ENCODE data around the gene LEPR.
"Not testable (repeated sequence)": the region's sequence is repeated elsewhere in the genome, so short reads cannot be mapped to it uniquely, and the experiment has no call there.

Gene LEPR

DNA sequence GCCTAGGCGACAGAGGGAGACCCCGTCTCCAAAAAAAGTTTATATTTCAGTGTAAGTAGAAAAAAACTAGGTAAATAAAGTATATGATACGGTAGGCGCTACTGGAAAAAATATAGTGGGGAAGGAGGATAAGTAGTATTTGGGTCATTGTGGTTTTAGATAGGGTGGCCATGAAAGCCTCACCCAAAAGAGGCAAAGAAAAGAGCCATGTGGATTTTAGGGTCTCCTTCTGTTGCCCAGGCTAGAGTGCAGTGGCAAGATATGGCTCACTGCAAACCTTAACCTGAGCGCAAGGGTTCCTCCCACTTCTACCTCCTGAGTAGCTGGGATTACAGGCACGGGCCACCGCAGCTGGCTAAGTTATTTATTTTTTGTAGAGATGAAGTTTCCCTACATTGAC lies 17.1 kb downstream of the LEPR start:
- DNase-seq (ENCODE audit: low read depth, low spot score), result no peak

DNA sequence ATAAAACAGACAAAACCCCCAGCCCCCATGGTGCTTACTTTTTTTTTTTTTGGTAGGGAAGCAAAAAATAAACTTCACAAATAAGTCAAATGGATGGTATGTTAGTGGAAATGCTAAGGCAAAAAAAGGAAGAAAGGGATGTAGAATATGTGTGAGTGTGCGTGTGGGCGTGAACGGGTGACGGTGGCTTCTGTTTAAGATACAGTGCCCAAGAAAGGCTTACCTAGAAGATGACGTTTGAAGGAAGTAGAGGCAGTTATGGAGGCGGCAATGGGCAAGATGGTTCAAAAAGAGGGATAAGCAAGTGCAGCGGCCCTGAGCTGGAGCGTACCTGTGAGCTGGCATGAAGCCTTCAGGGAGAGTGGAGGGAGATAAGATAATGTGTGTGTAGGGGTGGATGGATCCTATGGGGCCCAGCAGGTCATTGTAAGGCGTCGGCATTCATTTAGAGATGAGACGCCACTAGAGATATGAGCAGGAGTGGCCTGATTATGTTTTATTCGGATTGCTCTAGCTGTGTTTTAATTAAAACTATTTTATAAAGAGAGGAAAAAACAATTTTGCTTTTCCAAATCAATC lies 19.9 kb downstream of the LEPR start:
- no peak for DNase-seq (ENCODE audit: low read depth, low spot score)

DNA sequence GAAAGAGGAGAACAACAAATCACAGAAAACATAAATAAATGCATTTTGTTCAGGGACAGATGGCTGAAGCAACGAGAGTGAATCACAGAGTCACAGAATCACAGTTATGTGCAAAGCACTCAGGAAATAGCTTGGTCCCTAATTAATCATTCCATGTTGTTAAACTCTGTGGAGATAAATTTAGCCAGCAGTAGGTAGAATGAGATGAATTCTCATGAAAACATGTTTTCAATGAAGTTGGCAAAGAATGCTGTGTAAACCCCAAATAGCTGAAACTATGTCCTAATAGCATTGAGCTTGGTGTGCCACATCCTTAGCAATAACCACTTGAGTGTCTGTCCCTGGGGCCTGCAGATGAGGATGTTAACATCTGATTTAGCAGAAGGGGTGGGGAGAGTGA lies 20.4 kb downstream of the LEPR start:
- no peak for DNase-seq (ENCODE audit: low read depth, low spot score)

DNA sequence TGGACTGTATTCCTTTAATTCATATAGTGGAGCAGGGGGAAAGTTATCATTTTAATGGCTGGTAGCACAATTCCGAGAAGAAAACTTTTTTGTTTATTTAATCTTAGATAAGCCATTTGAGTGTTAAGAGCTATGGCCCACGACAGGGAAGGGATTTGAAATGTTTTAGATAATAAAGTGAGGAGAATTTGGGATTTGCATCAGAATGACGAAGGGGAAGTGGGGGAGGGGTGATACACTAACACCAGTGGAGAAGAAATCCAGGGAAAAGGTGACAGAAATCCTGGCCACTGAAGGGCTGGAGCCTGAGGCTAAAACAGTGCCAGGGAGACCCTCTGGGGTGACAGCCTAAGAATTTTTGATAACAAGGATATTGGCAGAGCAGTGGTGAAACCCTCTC lies 21.0 kb downstream of the LEPR start:
- no peak for DNase-seq (ENCODE audit: low read depth, low spot score)

DNA sequence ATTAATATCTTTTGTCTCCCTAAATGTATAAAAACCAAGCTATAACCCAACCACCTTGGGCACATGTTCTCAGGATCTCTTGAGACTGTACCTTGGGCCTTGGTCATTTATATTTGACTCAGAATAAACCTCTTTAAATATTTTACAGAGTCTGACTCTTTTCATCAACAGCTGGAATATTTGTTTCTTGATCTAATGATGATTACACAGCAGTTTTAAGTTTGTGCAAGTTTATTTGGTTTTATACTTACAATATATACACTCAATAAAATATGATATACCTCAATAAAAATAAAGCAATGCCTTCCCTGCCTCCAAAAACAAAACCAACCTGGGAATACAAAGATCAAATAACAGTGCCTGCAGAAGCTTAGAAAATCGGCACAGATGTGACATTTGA lies 22.0 kb downstream of the LEPR start:
- DNase-seq (ENCODE audit: low read depth, low spot score), result no peak

DNA sequence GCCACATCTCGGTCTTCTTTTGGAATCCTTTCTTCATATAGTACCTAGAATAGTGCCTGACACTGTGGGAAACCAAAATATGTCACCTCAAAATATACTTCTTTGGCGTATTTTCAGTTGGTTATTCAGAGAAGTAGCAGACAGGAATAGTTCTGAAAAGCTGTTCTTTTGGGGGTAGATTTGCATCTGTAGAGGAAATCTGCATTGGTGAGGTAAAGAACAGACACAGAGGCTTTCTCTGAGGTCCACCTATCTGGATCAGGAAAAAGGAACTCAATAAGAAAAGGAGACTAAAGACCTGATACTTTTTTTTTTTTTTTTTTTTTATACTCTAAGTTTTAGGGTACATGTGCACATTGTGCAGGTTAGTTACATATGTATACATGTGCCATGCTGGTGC lies 23.2 kb downstream of the LEPR start:
- no peak for DNase-seq (ENCODE audit: low read depth, low spot score)

DNA sequence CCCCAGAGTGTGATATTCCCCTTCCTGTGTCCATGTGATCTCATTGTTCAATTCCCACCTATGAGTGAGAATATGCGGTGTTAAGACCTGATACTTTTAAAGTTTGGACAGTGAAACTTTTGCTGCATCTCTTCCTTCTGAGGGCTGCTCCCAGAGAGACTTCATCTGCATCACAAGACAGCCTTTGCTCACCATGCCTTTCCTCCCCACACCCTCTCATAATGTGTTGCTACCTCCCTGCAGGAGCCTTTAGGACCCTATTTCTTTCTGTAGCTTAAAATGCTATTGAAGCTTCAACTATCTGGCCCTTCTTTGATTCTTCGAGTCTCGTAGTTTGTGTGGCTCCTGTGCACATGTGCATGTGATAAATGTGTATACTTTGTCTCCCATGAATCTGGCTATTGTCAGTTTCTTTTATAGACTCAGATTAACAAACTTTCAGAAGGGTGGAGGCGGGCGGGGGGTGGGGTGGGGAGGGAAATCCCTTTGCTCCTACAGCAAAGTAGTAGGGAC lies 23.7 kb downstream of the LEPR start:
- DNase-seq (ENCODE audit: low read depth, low spot score), result no peak

DNA sequence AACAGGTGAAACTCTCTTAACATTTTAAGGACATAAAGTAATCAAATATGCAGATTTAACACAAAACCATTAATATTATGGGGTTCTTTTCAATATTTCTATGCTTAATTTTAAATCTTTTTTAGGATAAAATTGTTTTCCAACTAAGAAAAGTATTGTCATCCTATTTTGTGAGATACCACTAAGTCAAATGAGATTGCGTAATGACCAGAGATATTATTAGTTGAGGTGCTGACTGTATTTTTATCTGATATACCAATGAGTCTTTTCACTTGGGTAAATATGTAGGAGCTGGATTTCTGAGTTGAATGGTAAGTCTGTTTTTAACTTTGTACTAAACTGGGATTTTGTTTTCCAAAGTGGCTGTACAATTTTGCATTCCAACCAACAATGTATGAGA lies 25.4 kb downstream of the LEPR start:
- DNase-seq (ENCODE audit: low read depth, low spot score), result no peak

DNA sequence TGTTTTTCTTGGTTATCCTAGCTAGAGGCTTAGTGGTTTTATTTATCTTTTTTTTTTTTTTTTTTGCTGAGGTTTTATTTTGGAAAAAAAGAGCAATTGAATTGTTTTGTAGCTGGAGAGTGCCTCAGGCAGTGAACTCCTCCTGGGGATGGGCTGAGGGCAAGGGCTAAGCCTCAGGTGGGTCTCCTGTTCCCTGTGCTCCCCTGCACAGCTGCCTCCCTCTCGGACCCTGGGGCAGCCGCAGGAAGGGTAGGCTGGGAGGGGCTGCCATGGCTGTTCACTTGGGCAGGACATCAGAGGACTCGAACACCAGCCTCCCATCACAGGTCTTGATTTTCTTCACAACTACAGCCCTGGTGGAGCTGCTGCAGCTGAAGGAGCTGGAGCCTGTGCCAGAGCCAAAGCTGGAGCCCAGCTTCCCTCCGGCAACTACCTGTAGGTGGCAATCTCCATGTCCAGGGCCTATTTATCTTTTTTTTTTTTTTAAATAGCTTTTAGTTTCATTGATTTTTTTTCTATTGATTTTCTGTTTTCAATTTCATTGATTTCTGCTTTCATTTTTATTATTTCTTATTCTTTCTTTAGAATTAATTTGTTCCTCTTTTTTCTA lies 28.9 kb downstream of the LEPR start:
- DNase-seq (ENCODE audit: low read depth, low spot score), result no peak

DNA sequence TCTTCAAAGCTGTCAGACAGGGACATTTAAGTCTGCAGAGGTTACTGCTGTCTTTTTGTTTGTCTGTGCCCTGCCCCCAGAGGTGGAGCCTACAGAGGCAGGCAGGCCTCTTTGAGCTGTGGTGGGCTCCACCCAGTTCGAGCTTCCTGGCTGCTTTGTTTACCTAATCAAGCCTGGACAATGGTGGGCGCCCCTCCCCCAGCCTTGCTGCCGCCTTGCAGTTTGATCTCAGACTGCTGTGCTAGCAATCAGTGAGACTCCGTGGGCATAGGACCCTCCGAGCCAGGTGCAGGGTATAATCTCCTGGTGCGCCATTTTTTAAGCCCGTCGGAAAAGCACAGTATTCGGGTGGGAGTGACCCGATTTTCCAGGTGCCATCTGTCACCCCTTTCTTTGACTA lies 35.2 kb downstream of the LEPR start:
- not testable (repeated sequence) for DNase-seq (ENCODE audit: low read depth, low spot score)

DNA sequence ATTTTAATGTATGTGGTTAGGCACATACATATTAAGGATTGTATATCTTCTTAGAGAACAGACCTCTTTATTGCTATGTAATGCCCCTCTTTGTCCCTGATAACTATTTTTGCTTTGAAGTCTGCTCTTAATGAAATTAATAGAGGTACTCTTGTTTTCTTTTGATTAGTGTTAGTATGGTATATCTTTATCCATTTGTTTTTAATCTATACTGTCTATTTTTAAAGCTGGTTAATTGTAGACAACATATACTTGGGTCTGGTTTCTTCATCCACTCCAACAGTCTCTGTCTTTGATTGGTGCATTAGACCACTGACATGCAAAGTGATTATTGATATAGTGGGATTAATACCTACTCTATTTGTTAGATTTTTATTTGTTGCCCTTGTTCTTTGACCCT lies 36.0 kb downstream of the LEPR start:
- DNase-seq (ENCODE audit: low read depth, low spot score), result no peak

DNA sequence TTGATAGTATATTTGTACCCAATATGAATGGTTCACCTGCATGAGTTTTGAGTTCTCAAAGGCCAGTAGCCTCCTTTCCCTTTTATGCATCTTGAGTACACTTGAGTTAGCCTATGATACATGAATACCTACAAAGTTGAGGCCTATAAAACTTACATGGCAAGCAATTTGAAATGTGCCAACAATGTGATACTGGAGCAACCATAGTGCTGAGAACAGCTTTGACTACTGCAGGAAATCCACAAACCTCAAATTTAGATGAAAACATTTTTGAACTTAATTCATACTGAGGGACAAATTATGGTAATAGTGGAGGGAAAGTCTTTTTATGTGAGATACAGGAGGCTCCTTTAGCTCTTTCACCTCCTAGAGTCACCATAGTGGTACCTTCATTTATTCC lies 37.4 kb downstream of the LEPR start:
- no peak for DNase-seq (ENCODE audit: low read depth, low spot score)

DNA sequence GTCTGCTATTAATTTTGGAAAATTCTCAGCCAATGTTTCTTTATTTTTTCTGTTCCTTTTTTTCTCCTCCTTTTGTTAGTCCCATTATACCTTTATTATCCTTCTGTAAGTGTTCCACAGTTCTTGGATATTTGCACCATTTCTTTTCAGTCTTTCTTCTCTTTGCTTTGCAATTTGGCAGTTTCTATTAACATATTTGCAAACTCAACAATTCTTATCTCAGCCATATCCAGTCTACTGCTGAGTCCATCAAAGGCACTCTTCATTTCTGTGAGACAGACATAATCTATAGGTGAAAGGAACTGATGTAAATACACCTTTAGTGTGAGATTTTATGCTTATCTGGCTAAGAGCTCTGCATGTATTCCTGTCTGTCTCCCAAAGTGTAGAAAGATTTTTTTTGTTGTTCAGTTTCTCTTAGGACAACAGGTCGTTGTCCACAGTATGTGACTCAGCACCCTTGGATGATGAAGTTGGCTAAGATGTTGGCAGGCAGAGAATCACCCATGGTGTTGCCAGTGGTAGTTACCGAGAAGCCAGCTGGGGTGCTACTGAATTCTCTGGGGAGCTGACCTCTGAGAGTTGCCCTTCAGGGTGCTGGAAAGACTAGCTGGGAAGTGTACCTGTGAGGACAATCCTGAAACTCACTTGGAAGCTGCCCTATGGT lies 38.4 kb downstream of the LEPR start:
- DNase-seq (ENCODE audit: low read depth, low spot score), result no peak

DNA sequence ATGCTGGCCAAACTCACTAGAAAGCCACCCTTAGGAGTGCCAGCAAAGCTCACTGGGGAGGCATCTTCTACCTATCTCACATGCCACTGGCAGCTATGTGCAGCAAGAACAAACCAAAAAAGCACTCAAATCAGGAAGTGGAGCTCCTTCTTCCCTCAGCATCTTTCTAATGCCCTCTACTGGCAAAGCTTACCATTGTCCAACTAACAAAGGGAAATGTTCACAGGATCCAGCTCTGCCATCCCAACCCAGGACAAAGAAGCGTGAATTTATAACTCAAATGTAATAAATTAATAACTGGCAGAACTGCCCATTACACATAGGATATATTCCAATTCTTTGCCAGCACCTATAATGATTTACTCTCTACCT lies 38.9 kb downstream of the LEPR start:
- no peak for DNase-seq (ENCODE audit: low read depth, low spot score)

DNA sequence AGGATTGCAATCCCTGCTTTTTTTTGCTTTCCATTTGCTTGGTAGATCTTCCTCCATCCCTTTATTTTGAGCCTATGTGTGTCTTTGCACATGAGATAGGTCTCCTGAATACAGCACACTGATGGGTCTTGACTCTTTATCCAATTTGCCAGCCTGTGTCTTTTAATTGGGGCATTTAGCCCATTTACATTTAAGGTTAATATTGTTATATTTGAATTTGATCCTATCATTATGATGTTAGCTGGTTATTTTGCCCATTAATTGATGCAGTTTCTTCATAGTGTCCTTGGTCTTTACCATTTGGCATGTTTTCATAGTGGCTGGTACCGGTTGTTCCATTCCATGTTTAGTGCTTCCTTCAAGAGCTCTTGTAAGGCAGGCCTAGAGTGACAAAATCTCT lies 45.4 kb downstream of the LEPR start:
- not testable (repeated sequence) for DNase-seq (ENCODE audit: low read depth, low spot score)

DNA sequence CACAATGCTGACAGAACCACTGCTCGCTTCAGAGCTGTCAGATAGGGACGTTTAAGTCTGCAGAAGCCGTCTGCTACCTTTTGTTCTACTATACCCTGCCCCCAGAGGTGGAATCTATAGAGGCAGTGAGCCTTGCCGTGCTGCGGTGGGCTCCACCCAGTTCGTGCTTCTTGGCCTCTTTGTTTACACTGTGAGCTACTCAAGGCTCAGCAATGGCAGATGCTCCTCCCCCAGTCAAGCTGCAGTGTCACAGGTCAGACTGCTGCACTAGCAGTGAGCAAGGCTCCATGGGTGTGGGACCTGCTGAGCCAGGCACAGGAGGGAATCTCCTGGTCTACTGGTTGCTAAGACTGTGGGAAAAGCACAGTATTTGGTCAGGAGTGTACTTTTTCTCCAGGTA lies 47.1 kb downstream of the LEPR start:
- DNase-seq (ENCODE audit: low read depth, low spot score), result no peak

DNA sequence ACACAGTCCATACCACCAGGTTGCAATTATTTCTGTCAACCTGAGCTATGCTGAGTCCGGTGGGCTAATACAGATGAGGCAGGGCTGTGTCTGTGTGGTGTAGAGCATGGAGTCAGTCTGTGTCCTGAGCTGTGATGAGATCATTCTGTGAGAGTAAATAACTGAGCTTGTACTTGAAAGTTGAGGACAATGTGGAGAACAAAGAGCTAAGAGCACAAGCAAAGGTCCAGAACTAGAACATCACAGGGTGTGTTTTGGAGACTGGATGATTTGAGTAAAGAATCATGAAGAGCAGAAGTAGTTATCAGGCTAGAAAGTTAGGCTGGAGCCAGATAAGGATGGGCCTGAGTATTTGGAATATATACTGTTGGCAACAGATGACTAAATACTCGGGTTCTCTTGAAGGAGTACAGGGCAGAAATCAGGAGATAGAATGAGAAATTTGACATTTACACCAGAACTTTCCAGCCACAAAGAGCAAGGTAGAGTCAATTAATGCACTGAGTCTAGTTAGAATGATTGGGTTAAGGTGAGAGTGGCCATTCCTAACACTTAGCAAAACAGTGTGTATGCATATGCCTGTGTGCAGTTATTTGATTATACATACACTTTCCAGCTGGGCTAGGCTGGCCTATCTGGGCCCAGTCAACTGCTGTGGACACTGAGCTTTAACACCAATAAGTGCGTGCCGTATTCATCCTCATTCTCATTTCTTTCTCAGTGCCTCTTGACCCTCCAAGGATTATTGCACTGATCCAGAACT lies 48.8 kb downstream of the LEPR start:
- DNase-seq (ENCODE audit: low read depth, low spot score), result no peak

DNA sequence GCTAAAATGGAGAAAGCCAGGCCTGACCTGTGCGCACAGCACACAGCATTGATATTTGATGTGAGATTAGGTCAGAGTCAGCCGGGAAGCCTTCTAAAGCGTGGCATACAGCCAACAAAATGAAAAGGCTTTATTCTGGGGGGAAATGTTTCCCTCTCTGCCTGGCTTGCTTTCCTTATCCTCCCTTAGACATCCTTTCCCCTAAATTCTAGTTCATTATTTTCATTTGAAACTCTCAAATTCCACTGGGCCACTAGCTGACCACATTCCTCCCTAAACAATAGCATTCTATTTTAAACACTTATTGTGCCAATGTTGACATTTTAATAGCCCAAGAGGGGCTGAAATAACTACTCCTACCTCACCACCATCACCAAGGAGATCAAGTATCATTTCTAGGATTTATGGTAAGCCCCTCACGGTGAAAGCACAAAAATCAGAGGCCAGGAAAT lies 49.4 kb downstream of the LEPR start:
- DNase-seq (ENCODE audit: low read depth, low spot score), result no peak
